Tibial nerve (tissue), 4 donors: Measurements from ENCODE around the gene DTNB.

Experiments
- EP300 ChIP-seq, 2 donors: sonication (generic); formaldehyde crosslinking; IDR thresholded peaks; one replicate each; pipeline ENCODE4 v1.6.1; 2017; ENCODE audit warnings: antibody characterized with exemption in 2 of 2, mild to moderate bottlenecking in 1 of 2
- POLR2A ChIP-seq, 2 donors: fragments of 450-650 bp; IDR thresholded peaks; one replicate each; pipeline ENCODE4 v1.6.1; 2017; ENCODE audit warnings: antibody characterized with exemption in 2 of 2, mild to moderate bottlenecking in 2 of 2, moderate library complexity in 2 of 2
- TF ChIP-seq, protein P1 (sequence below), 5 experiments: fragments of 200-600 bp in 3 of 5; fragments of 450-650 bp in 2 of 5; sonication (generic) in 3 of 5; IDR thresholded peaks; one replicate each; pipeline ENCODE4 v1.5.1; 2016 to 2019; ENCODE audit warnings: antibody characterized with exemption in 5 of 5, mild to moderate bottlenecking in 3 of 5, moderate library complexity in 2 of 5

DNA sequence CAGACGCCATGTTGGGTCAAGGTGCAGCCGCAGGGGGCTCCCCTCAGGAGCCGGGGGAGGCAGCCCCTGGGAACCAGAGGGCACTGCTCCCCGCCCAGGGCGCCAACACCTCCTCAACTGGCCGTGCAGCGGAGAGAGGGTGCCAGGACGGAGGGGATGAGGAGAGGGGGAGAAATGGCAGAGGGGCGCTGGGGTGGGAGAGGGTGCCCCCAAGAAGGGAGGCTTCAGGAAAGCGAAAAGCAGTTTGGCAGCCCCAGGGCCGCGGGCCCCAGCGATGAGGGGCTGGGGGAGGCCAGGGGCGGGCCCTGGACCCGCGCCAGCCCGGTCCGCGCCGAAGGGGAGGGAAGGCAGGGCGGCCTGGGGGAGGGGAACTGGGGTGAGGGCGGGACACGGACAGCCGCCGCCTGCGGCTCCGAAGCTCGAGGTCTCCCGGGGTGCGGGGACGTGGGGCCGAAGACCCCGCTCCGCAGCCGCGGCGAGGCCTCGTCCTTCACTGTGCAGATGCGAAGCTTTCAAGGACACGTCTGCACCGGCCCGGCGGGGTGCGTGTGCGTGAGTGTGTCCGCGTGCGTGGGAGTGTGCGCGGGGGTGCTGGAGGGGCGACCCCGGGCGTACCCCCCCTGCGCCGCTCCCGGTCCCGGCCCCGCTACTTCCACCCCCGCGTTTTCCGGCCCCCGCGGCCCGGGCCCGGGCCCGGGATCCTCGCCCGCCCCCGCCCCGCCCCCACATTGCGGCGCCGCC lies 333.0 kb downstream of the DTNB start:
- TF ChIP-seq, protein P1, sequence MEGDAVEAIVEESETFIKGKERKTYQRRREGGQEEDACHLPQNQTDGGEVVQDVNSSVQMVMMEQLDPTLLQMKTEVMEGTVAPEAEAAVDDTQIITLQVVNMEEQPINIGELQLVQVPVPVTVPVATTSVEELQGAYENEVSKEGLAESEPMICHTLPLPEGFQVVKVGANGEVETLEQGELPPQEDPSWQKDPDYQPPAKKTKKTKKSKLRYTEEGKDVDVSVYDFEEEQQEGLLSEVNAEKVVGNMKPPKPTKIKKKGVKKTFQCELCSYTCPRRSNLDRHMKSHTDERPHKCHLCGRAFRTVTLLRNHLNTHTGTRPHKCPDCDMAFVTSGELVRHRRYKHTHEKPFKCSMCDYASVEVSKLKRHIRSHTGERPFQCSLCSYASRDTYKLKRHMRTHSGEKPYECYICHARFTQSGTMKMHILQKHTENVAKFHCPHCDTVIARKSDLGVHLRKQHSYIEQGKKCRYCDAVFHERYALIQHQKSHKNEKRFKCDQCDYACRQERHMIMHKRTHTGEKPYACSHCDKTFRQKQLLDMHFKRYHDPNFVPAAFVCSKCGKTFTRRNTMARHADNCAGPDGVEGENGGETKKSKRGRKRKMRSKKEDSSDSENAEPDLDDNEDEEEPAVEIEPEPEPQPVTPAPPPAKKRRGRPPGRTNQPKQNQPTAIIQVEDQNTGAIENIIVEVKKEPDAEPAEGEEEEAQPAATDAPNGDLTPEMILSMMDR (IDR thresholded peaks at IDR 0.05): no peak
- TF ChIP-seq EP300 (IDR thresholded peaks at IDR 0.05): no peak
- TF ChIP-seq POLR2A (IDR thresholded peaks at IDR 0.05): no peak
